Fibroblast of lung (primary cell): ENCODE results near the gene MAP3K7. TPM values are rescaled to one million over a fixed set of nuclear protein-coding genes. Genes with fewer than 3 reads are reported as not detected.

Experiments used
- DNase-seq, 2 donors: peaks; one replicate each; pipeline versions ENCODE4 v3.0.0 to v3.0.0-alpha.2; 2010; ENCODE audit warnings: low read depth in 2 of 2
- H2AFZ ChIP-seq: 2 replicates; pipeline ENCODE4 v1.5.1; 2012; ENCODE audit warnings: low read length, control low read depth, inconsistent platforms
- H3K27ac ChIP-seq: 2 replicates; pipeline ENCODE4 v1.5.1; 2011; ENCODE audit warnings: low read length, control low read depth; ENCODE audit not compliant: insufficient read depth
- H3K27me3 ChIP-seq: 2 replicates; pipeline ENCODE4 v1.5.1; 2011; ENCODE audit warnings: mild to moderate bottlenecking, low read length; ENCODE audit not compliant: control insufficient read depth, insufficient read depth
- H3K36me3 ChIP-seq: 2 replicates; pipeline ENCODE4 v1.5.1; 2011; ENCODE audit warnings: low read length; ENCODE audit not compliant: control insufficient read depth, insufficient read depth
- H3K4me1 ChIP-seq: 2 replicates; pipeline ENCODE4 v1.5.1; 2011; ENCODE audit warnings: low read length; ENCODE audit not compliant: control insufficient read depth, insufficient read depth; ENCODE audit errors: extremely low read depth
- H3K4me2 ChIP-seq: 2 replicates; pipeline ENCODE4 v1.5.1; 2011; ENCODE audit warnings: low read length, control low read depth; ENCODE audit not compliant: insufficient read depth; ENCODE audit errors: extremely low read depth
- H3K4me3 ChIP-seq, 4 experiments: fragments of 200-600 bp in 1 of 4; sonication (generic) in 1 of 4; replicated peaks in 1 of 4; 2 replicates each; pipeline ENCODE4 v1.5.1; 2011 to 2016; ENCODE audit warnings: low read length in 4 of 4, low read depth in 3 of 4, mild to moderate bottlenecking in 3 of 4, control low read depth in 2 of 4, inconsistent platforms in 1 of 4, mixed read lengths in 1 of 4; ENCODE audit not compliant: insufficient read depth in 1 of 4; ENCODE audit errors: control extremely low read depth in 1 of 4
- H3K79me2 ChIP-seq: 2 replicates; pipeline ENCODE4 v1.5.1; 2012; ENCODE audit warnings: mild to moderate bottlenecking, low read length, inconsistent platforms; ENCODE audit not compliant: control insufficient read depth, insufficient read depth
- H3K9ac ChIP-seq: 2 replicates; pipeline ENCODE4 v1.5.1; 2011; ENCODE audit warnings: mild to moderate bottlenecking, low read length, control low read depth; ENCODE audit not compliant: insufficient read depth
- H3K9me3 ChIP-seq: 2 replicates; pipeline ENCODE4 v1.5.1; 2012; ENCODE audit warnings: low read depth, low read length; ENCODE audit not compliant: control insufficient read depth, insufficient read depth
- H4K20me1 ChIP-seq: 2 replicates; pipeline ENCODE4 v1.5.1; 2011; ENCODE audit warnings: low read length; ENCODE audit not compliant: control insufficient read depth, insufficient read depth; ENCODE audit errors: extremely low read depth
- EZH2 ChIP-seq: IDR thresholded peaks from 2 replicates; pipeline ENCODE4 v1.5.1; 2012; ENCODE audit warnings: low read length, control low read depth, mild to moderate bottlenecking; ENCODE audit errors: missing control alignments
- polyA plus RNA-seq, 2 donors: library from polyadenylated mRNA; depleted of rRNA in 1 of 2; stranded (reverse) in 1 of 2; unstranded in 1 of 2; fragments of >200 nt; gene quantifications; 2 replicates each; pipeline ENCODE4 v1.2.1, GENCODE V29; 2011 to 2012; ENCODE audit warnings: missing spikeins in 1 of 2
- total RNA-seq: library from RNA; depleted of rRNA; stranded (reverse); fragments of >200 nt; gene quantifications from 2 replicates; pipeline ENCODE4 v1.2.1, GENCODE V29; 2014
- TF ChIP-seq, protein P1 (sequence below), 2 donors: IDR thresholded peaks in 1 of 2; conservative IDR thresholded peaks in 1 of 2; 1 replicate in 1 of 2; 2 replicates in 1 of 2; pipeline ENCODE4 v1.5.1; 2011 to 2012; ENCODE audit warnings: low read length in 2 of 2, control low read depth in 1 of 2, inconsistent platforms in 1 of 2, low read depth in 1 of 2, mild to moderate bottlenecking in 1 of 2

MAP3K7 gene
- total and polyA plus RNA-seq, 2 donors (not counting 1 experiment from before 2014, with no cell fraction given) = 35.5 to 48.6 TPM

DNA sequence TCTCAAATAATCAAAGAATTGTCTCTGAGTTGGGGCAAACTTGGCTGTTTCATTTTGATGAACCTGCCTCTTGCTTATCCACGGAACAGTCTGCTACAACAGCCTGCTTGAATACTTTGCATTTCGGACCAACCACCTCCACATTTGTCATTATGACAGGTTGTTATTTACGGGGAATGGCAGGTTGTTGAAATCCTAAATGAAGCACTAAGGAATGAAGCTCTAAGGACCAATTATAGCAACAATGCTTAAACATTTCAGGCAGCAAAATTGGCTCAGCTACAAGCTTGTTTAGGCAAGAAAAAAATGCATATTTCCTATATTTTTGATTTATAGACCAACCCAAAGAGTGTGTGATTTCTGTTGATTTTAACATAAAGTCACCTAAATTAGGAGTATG, 84.5 kb downstream of the MAP3K7 start:
- Histone ChIP-seq H3K27ac (no peak overlapping the region), H3K79me2 (no peaks in the 10 kb centered on the region), H3K9me3 (no peaks in the 10 kb centered on the region), H3K4me2 (no peak overlapping the region), H3K27me3 (no peaks in the 10 kb centered on the region), H3K9ac (no peak overlapping the region), H4K20me1 (no peaks in the 10 kb centered on the region), H2AFZ (no peak overlapping the region), H3K4me1 (no peaks in the 10 kb centered on the region), H3K36me3 (no peaks in the 10 kb centered on the region), H3K4me3 (no peak overlapping the region)
- no peak for DNase-seq
- TF ChIP-seq, protein P1, sequence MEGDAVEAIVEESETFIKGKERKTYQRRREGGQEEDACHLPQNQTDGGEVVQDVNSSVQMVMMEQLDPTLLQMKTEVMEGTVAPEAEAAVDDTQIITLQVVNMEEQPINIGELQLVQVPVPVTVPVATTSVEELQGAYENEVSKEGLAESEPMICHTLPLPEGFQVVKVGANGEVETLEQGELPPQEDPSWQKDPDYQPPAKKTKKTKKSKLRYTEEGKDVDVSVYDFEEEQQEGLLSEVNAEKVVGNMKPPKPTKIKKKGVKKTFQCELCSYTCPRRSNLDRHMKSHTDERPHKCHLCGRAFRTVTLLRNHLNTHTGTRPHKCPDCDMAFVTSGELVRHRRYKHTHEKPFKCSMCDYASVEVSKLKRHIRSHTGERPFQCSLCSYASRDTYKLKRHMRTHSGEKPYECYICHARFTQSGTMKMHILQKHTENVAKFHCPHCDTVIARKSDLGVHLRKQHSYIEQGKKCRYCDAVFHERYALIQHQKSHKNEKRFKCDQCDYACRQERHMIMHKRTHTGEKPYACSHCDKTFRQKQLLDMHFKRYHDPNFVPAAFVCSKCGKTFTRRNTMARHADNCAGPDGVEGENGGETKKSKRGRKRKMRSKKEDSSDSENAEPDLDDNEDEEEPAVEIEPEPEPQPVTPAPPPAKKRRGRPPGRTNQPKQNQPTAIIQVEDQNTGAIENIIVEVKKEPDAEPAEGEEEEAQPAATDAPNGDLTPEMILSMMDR (conservative IDR thresholded peaks at IDR 0.05 in 1 of 2, IDR thresholded peaks at IDR 0.05 in 1 of 2; ENCODE audit: low read depth in 1 of 2, low read length in 2 of 2) = no peak
- no peak for TF ChIP-seq EZH2

DNA sequence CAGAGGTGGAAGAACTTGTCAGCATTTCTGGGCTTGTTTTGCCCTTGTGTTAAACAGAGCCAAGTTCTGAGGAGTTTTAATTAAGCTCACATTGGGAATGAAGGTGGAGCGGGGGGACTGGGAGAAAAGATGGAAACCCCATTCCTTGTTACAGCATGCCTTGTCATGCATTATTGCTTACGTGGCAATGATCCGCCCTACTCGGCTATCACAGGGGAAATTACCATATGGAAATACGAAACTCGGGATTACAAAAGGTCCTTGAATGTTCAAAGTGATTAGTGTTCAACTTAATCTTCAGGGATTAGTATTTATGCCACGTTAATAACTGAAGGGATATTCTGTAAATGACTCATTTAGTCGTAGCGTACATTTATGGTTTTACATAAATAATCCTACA, 86.4 kb downstream of the MAP3K7 start:
- Histone ChIP-seq H4K20me1 (no peaks in the 10 kb centered on the region), H3K9me3 (no peaks in the 10 kb centered on the region), H2AFZ (no peak overlapping the region), H3K9ac (no peak overlapping the region), H3K27me3 (no peaks in the 10 kb centered on the region), H3K79me2 (no peaks in the 10 kb centered on the region), H3K4me3 (no peak overlapping the region), H3K4me1 (no peaks in the 10 kb centered on the region), H3K4me2 (no peak overlapping the region), H3K27ac (no peak overlapping the region), H3K36me3 (no peaks in the 10 kb centered on the region)
- no peak for DNase-seq
- TF ChIP-seq, protein P1 (conservative IDR thresholded peaks at IDR 0.05 in 1 of 2, IDR thresholded peaks at IDR 0.05 in 1 of 2; ENCODE audit: low read depth in 1 of 2, low read length in 2 of 2) = no peak
- TF ChIP-seq EZH2 = no peak

DNA sequence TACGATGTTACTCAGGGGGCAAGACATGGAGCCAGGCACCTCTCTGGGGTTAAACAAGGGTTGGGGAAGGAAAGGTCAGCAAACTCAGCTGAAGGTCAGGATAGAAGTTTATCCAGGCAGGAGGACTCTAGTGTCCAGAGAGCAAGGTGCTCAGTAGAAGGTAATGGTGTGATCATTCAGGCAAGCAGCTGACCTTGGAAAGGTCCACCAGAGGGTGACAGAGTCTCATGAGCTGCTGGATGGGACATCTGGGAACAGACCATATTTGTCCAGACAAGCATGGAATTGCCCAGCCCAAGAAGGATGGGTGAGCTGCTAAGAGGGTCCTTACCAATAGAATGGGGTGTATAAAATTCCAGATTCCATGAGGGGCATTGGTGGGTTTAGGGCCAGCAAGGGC, 89.5 kb downstream of the MAP3K7 start:
- no peak for DNase-seq
- H4K20me1 ChIP-seq = no peaks in the 10 kb centered on the region
- H3K4me1 ChIP-seq = no peaks in the 10 kb centered on the region
- H2AFZ ChIP-seq = no peak overlapping the region
- H3K79me2 ChIP-seq = no peaks in the 10 kb centered on the region
- no peak overlapping the region for H3K27ac ChIP-seq
- H3K4me3 ChIP-seq = no peak overlapping the region
- no peak overlapping the region for H3K4me2 ChIP-seq
- TF ChIP-seq EZH2 = no peak
- TF ChIP-seq, protein P1 (conservative IDR thresholded peaks at IDR 0.05 in 1 of 2, IDR thresholded peaks at IDR 0.05 in 1 of 2; ENCODE audit: low read depth in 1 of 2, low read length in 2 of 2) = no peak
- no peaks in the 10 kb centered on the region for H3K27me3 ChIP-seq
- no peaks in the 10 kb centered on the region for H3K9me3 ChIP-seq
- H3K9ac ChIP-seq = no peak overlapping the region
- no peaks in the 10 kb centered on the region for H3K36me3 ChIP-seq
